ENCODE measurements around the gene DMD. TPM values are rescaled to one million over a fixed set of nuclear protein-coding genes. Genes with fewer than 3 reads are reported as not detected.

The DMD gene
- total RNA-seq, 1 experiment from 2014 or later = 2.2 TPM

GRCh38 chrX:31805781-31806180 lies 1405.6 kb downstream of the DMD start:
- Histone ChIP-seq H3K27ac (ENCODE audit: low read length) (no peak overlapping the region), H3K9me3 (ENCODE audit: control insufficient read depth, insufficient read depth, low read depth, low read length) (no peaks in the 10 kb centered on the region), H3K4me3 (ENCODE audit: low read depth in 2 of 2, low read length in 2 of 2) (no peak overlapping the region), H3K4me1 (ENCODE audit: control insufficient read depth, insufficient read depth, low read length) (no peaks in the 10 kb centered on the region), H3K36me3 (ENCODE audit: control insufficient read depth, insufficient read depth, low read length) (no peaks in the 10 kb centered on the region), H3K27me3 (ENCODE audit: control insufficient read depth, insufficient read depth, low read length) (no peaks in the 10 kb centered on the region)
- no peak for TF ChIP-seq SIN3A (IDR thresholded peaks at IDR 0.05; ENCODE audit: borderline replicate concordance, insufficient read depth, low read depth, low read length)
- TF ChIP-seq POLR2AphosphoS5 (IDR thresholded peaks at IDR 0.05; ENCODE audit: low read depth, low read length) = no peak
- TF ChIP-seq, protein P1, sequence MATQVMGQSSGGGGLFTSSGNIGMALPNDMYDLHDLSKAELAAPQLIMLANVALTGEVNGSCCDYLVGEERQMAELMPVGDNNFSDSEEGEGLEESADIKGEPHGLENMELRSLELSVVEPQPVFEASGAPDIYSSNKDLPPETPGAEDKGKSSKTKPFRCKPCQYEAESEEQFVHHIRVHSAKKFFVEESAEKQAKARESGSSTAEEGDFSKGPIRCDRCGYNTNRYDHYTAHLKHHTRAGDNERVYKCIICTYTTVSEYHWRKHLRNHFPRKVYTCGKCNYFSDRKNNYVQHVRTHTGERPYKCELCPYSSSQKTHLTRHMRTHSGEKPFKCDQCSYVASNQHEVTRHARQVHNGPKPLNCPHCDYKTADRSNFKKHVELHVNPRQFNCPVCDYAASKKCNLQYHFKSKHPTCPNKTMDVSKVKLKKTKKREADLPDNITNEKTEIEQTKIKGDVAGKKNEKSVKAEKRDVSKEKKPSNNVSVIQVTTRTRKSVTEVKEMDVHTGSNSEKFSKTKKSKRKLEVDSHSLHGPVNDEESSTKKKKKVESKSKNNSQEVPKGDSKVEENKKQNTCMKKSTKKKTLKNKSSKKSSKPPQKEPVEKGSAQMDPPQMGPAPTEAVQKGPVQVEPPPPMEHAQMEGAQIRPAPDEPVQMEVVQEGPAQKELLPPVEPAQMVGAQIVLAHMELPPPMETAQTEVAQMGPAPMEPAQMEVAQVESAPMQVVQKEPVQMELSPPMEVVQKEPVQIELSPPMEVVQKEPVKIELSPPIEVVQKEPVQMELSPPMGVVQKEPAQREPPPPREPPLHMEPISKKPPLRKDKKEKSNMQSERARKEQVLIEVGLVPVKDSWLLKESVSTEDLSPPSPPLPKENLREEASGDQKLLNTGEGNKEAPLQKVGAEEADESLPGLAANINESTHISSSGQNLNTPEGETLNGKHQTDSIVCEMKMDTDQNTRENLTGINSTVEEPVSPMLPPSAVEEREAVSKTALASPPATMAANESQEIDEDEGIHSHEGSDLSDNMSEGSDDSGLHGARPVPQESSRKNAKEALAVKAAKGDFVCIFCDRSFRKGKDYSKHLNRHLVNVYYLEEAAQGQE (IDR thresholded peaks at IDR 0.05; ENCODE audit: insufficient read depth in 1 of 2, low read depth in 2 of 2, low read length in 1 of 2) = no peak
- no peak for TF ChIP-seq TCF7L2 (IDR thresholded peaks at IDR 0.05; ENCODE audit: low read depth, low read length)
- TF ChIP-seq CTCF (IDR thresholded peaks at IDR 0.05) = no peak
- intact Hi-C loops (cut with micrococcal nuclease; ENCODE audit: unreplicated experiment) (no loop called here), in situ Hi-C loops (cut with HindIII; ENCODE audit: low pct_unique_long_range_greater_than_20kb, low sequenced_read_pairs) (no loop called here)
- CTCF ChIA-PET = no interaction called here
- BruUV-seq (replicated peaks) = no TSS peak
- ATAC-seq = no peak
- DNase-seq (ENCODE audit: low read depth, low spot score) = no peak
- POLR2A ChIA-PET = no interaction called here

- H3K9me3 ChIP-seq (ENCODE audit: control insufficient read depth, insufficient read depth, low read depth, low read length) = no peaks in the 10 kb centered on the region
- POLR2A ChIA-PET = no interaction called here
- no peak for ATAC-seq
- no peaks in the 10 kb centered on the region for H3K4me1 ChIP-seq (ENCODE audit: control insufficient read depth, insufficient read depth, low read length)
- no peak for TF ChIP-seq TCF7L2 (IDR thresholded peaks at IDR 0.05; ENCODE audit: low read depth, low read length)
- no peak for TF ChIP-seq POLR2AphosphoS5 (IDR thresholded peaks at IDR 0.05; ENCODE audit: low read depth, low read length)
- no peak for TF ChIP-seq CTCF (IDR thresholded peaks at IDR 0.05)
- TF ChIP-seq, protein P1 (IDR thresholded peaks at IDR 0.05; ENCODE audit: insufficient read depth in 1 of 2, low read depth in 2 of 2, low read length in 1 of 2) = no peak
- TF ChIP-seq SIN3A (IDR thresholded peaks at IDR 0.05; ENCODE audit: borderline replicate concordance, insufficient read depth, low read depth, low read length) = no peak
- intact Hi-C loops (cut with micrococcal nuclease; ENCODE audit: unreplicated experiment) (no loop called here), in situ Hi-C loops (cut with HindIII; ENCODE audit: low pct_unique_long_range_greater_than_20kb, low sequenced_read_pairs) (no loop called here)
- H3K36me3 ChIP-seq (ENCODE audit: control insufficient read depth, insufficient read depth, low read length) = no peaks in the 10 kb centered on the region
- BruUV-seq (replicated peaks) = no TSS peak
- no peaks in the 10 kb centered on the region for H3K27me3 ChIP-seq (ENCODE audit: control insufficient read depth, insufficient read depth, low read length)
- no peak overlapping the region for H3K4me3 ChIP-seq (ENCODE audit: low read depth in 2 of 2, low read length in 2 of 2)
- CTCF ChIA-PET = no interaction called here
- no peak overlapping the region for H3K27ac ChIP-seq (ENCODE audit: low read length)
- DNase-seq (ENCODE audit: low read depth, low spot score) = no peak
These were observed 1411.1 kb downstream of the DMD start for GRCh38 chrX:31800219-31800618.

Data from Panc1 (cell line).